IMR-90 (cell line): ENCODE measurements around the gene LAMTOR3. TPM values are rescaled to one million over a fixed set of nuclear protein-coding genes. Genes with fewer than 3 reads are reported as not detected.

Experiments
- ATAC-seq: fragments of 200-7000 bp; cut with Tn5 transposase; 2 replicates; pipeline ENCODE4 v1.9.1; 2020; ENCODE audit warnings: low read depth, mild to moderate bottlenecking, moderate library complexity
- BruUV-seq: library from RNA; stranded (reverse); fragments of 400-500 nt; replicated peaks from 2 replicates; lab custom pipeline; 2021; lab: Mats Ljungman, UMichigan
- CTCF ChIA-PET: fragments of 300-600 bp; formaldehyde crosslinking; extraction: SDS; loops from one replicate; lab custom pipeline; 2021; ENCODE audit warnings: antibody characterized with exemption; lab: Yijun Ruan, JAX
- POLR2A ChIA-PET: fragments of 300-600 bp; sonication (Branson Sonifier 250); formaldehyde crosslinking; loops from one replicate; lab custom pipeline; 2022; ENCODE audit warnings: antibody characterized with exemption; ENCODE audit not compliant: unreplicated experiment; lab: Charles Lee
- DNase-seq: peaks from one replicate; pipeline ENCODE4 v3.0.0; 2013
- H2AFZ ChIP-seq: replicated peaks from 2 replicates; pipeline ENCODE3; 2013; ENCODE audit warnings: low read length, mild to moderate bottlenecking; ENCODE audit not compliant: poor library complexity
- H2AK5ac ChIP-seq: 2 replicates; pipeline ENCODE4 v1.6.1; 2013; ENCODE audit warnings: low read depth, low read length, inconsistent platforms
- H2AK9ac ChIP-seq: replicated peaks from 2 replicates; pipeline ENCODE3; 2013; ENCODE audit warnings: mild to moderate bottlenecking, low read depth, low read length, moderate library complexity; ENCODE audit not compliant: poor library complexity
- H2BK120ac ChIP-seq: 2 replicates; pipeline ENCODE4 v1.6.1; 2013; ENCODE audit warnings: low read depth, low read length, inconsistent platforms
- H2BK15ac ChIP-seq: 3 replicates; pipeline ENCODE4 v1.6.1; 2013; ENCODE audit warnings: low read depth, low read length, inconsistent platforms
- H2BK20ac ChIP-seq: 2 replicates; pipeline ENCODE4 v1.6.1; 2013; ENCODE audit warnings: low read depth, mild to moderate bottlenecking, inconsistent platforms, low read length, moderate library complexity
- H2BK5ac ChIP-seq: 2 replicates; pipeline ENCODE4 v1.6.1; 2013; ENCODE audit warnings: mild to moderate bottlenecking, low read depth, low read length, inconsistent platforms; ENCODE audit not compliant: poor library complexity, severe bottlenecking
- H3K14ac ChIP-seq: replicated peaks from 2 replicates; pipeline ENCODE4 v1.6.1; 2013; ENCODE audit warnings: low read depth, low read length, inconsistent platforms
- H3K18ac ChIP-seq: 2 replicates; pipeline ENCODE4 v1.6.1; 2013; ENCODE audit warnings: low read depth, low read length, control low read depth
- H3K23ac ChIP-seq: 2 replicates; pipeline ENCODE4 v1.6.1; 2013; ENCODE audit warnings: low read depth, low read length, inconsistent platforms
- H3K27ac ChIP-seq: 2 replicates; pipeline ENCODE4 v1.5.1; 2013; ENCODE audit warnings: mild to moderate bottlenecking, control low read depth, low read length; ENCODE audit not compliant: insufficient read depth
- H3K27me3 ChIP-seq: 2 replicates; pipeline ENCODE4 v1.6.1; 2013; ENCODE audit warnings: low read length; ENCODE audit not compliant: control insufficient read depth, insufficient read depth
- H3K36me3 ChIP-seq: 2 replicates; pipeline ENCODE4 v1.6.1; 2013; ENCODE audit warnings: low read length, mixed read lengths; ENCODE audit not compliant: control insufficient read depth, insufficient read depth
- H3K4ac ChIP-seq: 2 replicates; pipeline ENCODE4 v1.6.1; 2013; ENCODE audit warnings: low read depth, low read length, inconsistent platforms
- H3K4me1 ChIP-seq: 2 replicates; pipeline ENCODE4 v1.6.1; 2013; ENCODE audit warnings: low read length, mixed read lengths; ENCODE audit not compliant: control insufficient read depth, insufficient read depth
- H3K4me2 ChIP-seq: 2 replicates; pipeline ENCODE4 v1.6.1; 2013; ENCODE audit warnings: low read depth, mild to moderate bottlenecking, control low read depth, low read length, moderate library complexity
- H3K4me3 ChIP-seq: 2 replicates; pipeline ENCODE4 v1.5.1; 2013; ENCODE audit warnings: low read depth, mild to moderate bottlenecking, control low read depth, low read length, moderate library complexity; ENCODE audit not compliant: insufficient read depth
- H3K56ac ChIP-seq: 2 replicates; pipeline ENCODE4 v1.6.1; 2013; ENCODE audit warnings: low read length, inconsistent platforms; ENCODE audit not compliant: insufficient read depth; ENCODE audit errors: extremely low read depth
- H3K79me1 ChIP-seq, 2 experiments: 2 replicates each; pipeline ENCODE4 v1.6.1; 2013; ENCODE audit warnings: low read length in 2 of 2, inconsistent platforms in 1 of 2, low read depth in 1 of 2
- H3K9ac ChIP-seq: 2 replicates; pipeline ENCODE4 v1.6.1; 2013; ENCODE audit warnings: low read depth, low read length, control low read depth
- H3K9me1 ChIP-seq: 2 replicates; pipeline ENCODE4 v1.6.1; 2013; ENCODE audit warnings: low read length, inconsistent platforms; ENCODE audit not compliant: insufficient read depth
- H3K9me3 ChIP-seq: 2 replicates; pipeline ENCODE4 v1.6.1; 2013; ENCODE audit warnings: low read length; ENCODE audit not compliant: control insufficient read depth, insufficient read depth
- H4K20me1 ChIP-seq: 2 replicates; pipeline ENCODE4 v1.6.1; 2013; ENCODE audit warnings: low read length, inconsistent platforms; ENCODE audit not compliant: insufficient read depth
- H4K5ac ChIP-seq: 2 replicates; pipeline ENCODE4 v1.6.1; 2013; ENCODE audit warnings: mild to moderate bottlenecking, low read depth, low read length, control low read depth
- H4K8ac ChIP-seq, 2 experiments: 2 replicates each; pipeline ENCODE4 v1.6.1; 2013; ENCODE audit warnings: low read depth in 2 of 2, low read length in 2 of 2, control low read depth in 1 of 2, inconsistent platforms in 1 of 2
- H4K91ac ChIP-seq: 2 replicates; pipeline ENCODE4 v1.6.1; 2013; ENCODE audit warnings: low read depth, low read length, inconsistent platforms; ENCODE audit not compliant: insufficient read depth
- BHLHE40 ChIP-seq: fragments of 150-350 bp; IDR thresholded peaks from 2 replicates; pipeline ENCODE4 v1.6.1; 2016; ENCODE audit warnings: mild to moderate bottlenecking, low read depth, low read length
- RAD21 ChIP-seq: IDR thresholded peaks from 2 replicates; pipeline ENCODE4 v1.6.1; 2012; ENCODE audit warnings: low read length, improper control_type of control experiment
- WGBS, 2 experiments: methylation state at CpG; one replicate each; pipeline versions ENCODE4 v1.1.5 to v1.1.7; 2013; ENCODE audit warnings: missing lambda C conversion rate in 2 of 2; ENCODE audit not compliant: insufficient read length in 1 of 2; ENCODE audit errors: extremely low coverage in 2 of 2; 5-methylcytosine and 5-hydroxymethylcytosine counted together
- dilution Hi-C: fragments of 300-500 bp; cut with HindIII; formaldehyde crosslinking; loops from one replicate; pipeline ENCODE4 v1.14.3; 2018; ENCODE audit warnings: low sequenced_read_pairs; ENCODE audit not compliant: unreplicated experiment
- in situ Hi-C: fragments of 300-500 bp; cut with MboI; formaldehyde crosslinking; loops from 3 replicates; pipeline ENCODE4 v1.14.3; 2019; ENCODE audit warnings: low sequenced_read_pairs, inconsistent platforms, mixed read lengths
- intact Hi-C: fragments of 100-400 bp; cut with micrococcal nuclease; formaldehyde crosslinking; loops from 2 replicates; pipeline ENCODE4 v1.10.0; 2022
- polyA plus RNA-seq, 3 experiments: library from polyadenylated mRNA; depleted of rRNA; stranded (reverse); fragments of >200 nt; gene quantifications; 2 replicates each; pipeline ENCODE4 v1.2.3, GENCODE V29; 2012; ENCODE audit warnings: low replicate concordance in 1 of 3
- total RNA-seq: library from RNA; depleted of rRNA; stranded (reverse); fragments of >200 nt; gene quantifications from 2 replicates; pipeline ENCODE4 v1.2.3, GENCODE V29; 2012

The LAMTOR3 gene
- total and polyA plus RNA-seq, 2 of the 4 experiments (the other 2 are of a cell fraction), result 28.6 to 35.7 TPM

GRCh38 chr4:99894998-99895397, 771 bp upstream of the LAMTOR3 start:
- ChIA-PET CTCF (no interaction called here), POLR2A (interaction anchor here (1.2 kb wide), 1 partner anchor 52 kb away, joined by 3 read pairs; the partner anchor contains the start of gene DNAJB14)
- H3K36me3 ChIP-seq, result no peaks in the 10 kb centered on the region; the same call in 1 of the 2 replicates
- H4K5ac ChIP-seq, result peak overlapping the region; percentile 99
- no peaks in the 10 kb centered on the region for H3K9me3 ChIP-seq
- 100% methylated on average over 1 of the region's 16 CpGs; no CpG with 5 or more reads in 1 of the 2 experiments for WGBS, 2 experiments
- H2BK5ac ChIP-seq, result no peak overlapping the region
- no peak overlapping the region for H3K23ac ChIP-seq
- H3K4ac ChIP-seq, result peak overlapping the region; percentile 61
- H2BK20ac ChIP-seq, result no peak overlapping the region
- H3K9me1 ChIP-seq, result no peaks in the 10 kb centered on the region
- BruUV-seq, result no TSS peak
- H3K27me3 ChIP-seq, result no peaks in the 10 kb centered on the region
- H4K20me1 ChIP-seq, result no peaks in the 10 kb centered on the region; the same call in 1 of the 2 replicates
- peak overlapping the region; percentile 100 for H3K4me2 ChIP-seq
- no peak overlapping the region for H3K14ac ChIP-seq
- DNase-seq (no peak), ATAC-seq (no peak)
- peak overlapping the region; percentile 90 for H3K9ac ChIP-seq
- H3K56ac ChIP-seq, result no peak overlapping the region
- no peak overlapping the region for H2BK15ac ChIP-seq
- in situ Hi-C loops, result no loop called here
- TF ChIP-seq RAD21, result no peak
- no peak for TF ChIP-seq BHLHE40
- H3K79me1 ChIP-seq, result peaks cover 4 to 21% of the 10 kb centered on the region in 2 experiments
- intact Hi-C loops, result loop anchor here (2.0 to 5.0 kb wide), 3 partner anchors 54 to 332 kb away; no protein-coding TSS in a partner anchor
- H3K4me3 ChIP-seq, result peak overlapping the region; percentile 99; the same call in 1 of the 2 replicates
- H2AK9ac ChIP-seq, result no peak overlapping the region
- H3K18ac ChIP-seq, result no peak overlapping the region
- H4K8ac ChIP-seq, result peak overlapping the region; percentile 83 to 94
- no peak overlapping the region for H2BK120ac ChIP-seq
- dilution Hi-C loops, result no loop called here
- H3K4me1 ChIP-seq, result peaks cover 4% of the 10 kb centered on the region
- peak overlapping the region; percentile 74 for H4K91ac ChIP-seq
- no peak overlapping the region for H2AK5ac ChIP-seq
- H3K27ac ChIP-seq, result peak overlapping the region; percentile 75; the same call in 1 of the 2 replicates
- no peak overlapping the region for H2AFZ ChIP-seq
